Measurements from ENCODE around the gene CARS1. TPM values are rescaled to one million over a fixed set of nuclear protein-coding genes. Genes with fewer than 3 reads are reported as not detected.

The CARS1 gene
- total RNA-seq, 2 experiments from 2014 or later: 94.1 to 126 TPM

DNA sequence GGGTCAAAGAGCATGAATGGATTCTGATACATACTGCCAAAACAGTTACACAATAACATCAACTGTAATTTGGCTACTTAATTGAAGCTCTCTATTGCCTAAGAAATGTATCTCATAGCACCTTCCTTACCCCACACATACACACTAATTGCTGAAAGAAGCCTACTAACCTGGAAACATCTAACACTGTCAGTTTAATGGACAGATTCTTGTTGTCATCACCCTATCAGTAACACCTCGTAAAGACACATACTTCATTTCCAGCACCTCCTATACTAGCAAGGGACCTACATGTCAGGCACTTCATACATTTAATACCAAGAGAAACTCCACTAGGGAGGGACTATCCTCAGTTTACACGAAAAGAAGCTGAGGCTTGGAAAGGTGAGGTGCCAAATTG is 75.0 kb downstream of the CARS1 start:
- Mint-ChIP-seq H3K4me1 (peaks cover 53% of the 10 kb centered on the region), H3K27me3 (no peaks in the 10 kb centered on the region), H3K36me3 (ENCODE audit: low read depth) (peaks cover 42% of the 10 kb centered on the region), H3K9me3 (ENCODE audit: low read depth) (no peaks in the 10 kb centered on the region), H3K27ac (peak overlapping the region; percentile 25), H3K4me3 (no peak overlapping the region)
- DNase-seq: no peak
- intact Hi-C loops (cut with DNase I, micrococcal nuclease): loop anchor here in 1 of 2 experiments (10.0 kb wide), 1 partner anchor 1113 kb away; the partner anchor contains the start of gene RRM1
- POLR2A ChIA-PET: interaction anchor here (0.6 to 1.3 kb wide), 3 partner anchors 8 to 20 kb away, joined by 3 to 4 read pairs (median 3); no protein-coding TSS in a partner anchor
- peak; percentile 19 for ATAC-seq
- CTCF ChIA-PET: interaction anchor here (0.6 to 2.6 kb wide), 2 partner anchors 8 to 676 kb away, joined by 4 to 8 read pairs; no protein-coding TSS in a partner anchor

DNA sequence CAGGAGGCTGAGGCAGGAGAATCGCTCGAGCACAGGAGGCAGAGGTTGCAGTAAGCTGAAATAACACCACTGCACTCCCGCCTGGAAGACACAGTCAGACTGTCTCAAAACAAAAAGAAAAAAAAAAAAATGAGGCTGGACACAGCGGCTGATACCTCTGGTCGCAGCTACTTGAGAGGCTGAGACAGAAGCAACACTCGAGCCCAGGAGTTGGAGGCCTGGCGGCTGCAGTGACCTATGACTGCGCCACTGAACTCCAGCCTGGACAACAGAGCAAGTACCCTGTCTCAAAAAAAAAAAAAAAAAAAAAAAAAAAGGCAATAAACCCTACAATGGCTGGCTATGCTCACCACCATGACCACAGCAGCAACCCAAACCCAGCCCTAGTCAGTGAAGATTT is 76.1 kb downstream of the CARS1 start:
- H3K27ac Mint-ChIP-seq: no peak overlapping the region
- DNase-seq (no peak), ATAC-seq (no peak)
- intact Hi-C loops (cut with DNase I, micrococcal nuclease): loop anchor here in 1 of 2 experiments (10.0 kb wide), 1 partner anchor 1114 kb away; the partner anchor contains the start of gene RRM1
- H3K4me1 Mint-ChIP-seq: peaks cover 46% of the 10 kb centered on the region
- no peaks in the 10 kb centered on the region for H3K9me3 Mint-ChIP-seq (ENCODE audit: low read depth)
- ChIA-PET POLR2A (interaction anchor here (0.6 to 2.0 kb wide), 3 partner anchors 9 to 804 kb away, joined by 3 to 9 read pairs (median 6); partner anchors contain the start of gene NAP1L4), CTCF (interaction anchor here (1.2 to 2.6 kb wide), 2 partner anchors 9 to 13 kb away, joined by 5 to 8 read pairs; no protein-coding TSS in a partner anchor)
- no peaks in the 10 kb centered on the region for H3K27me3 Mint-ChIP-seq
- H3K4me3 Mint-ChIP-seq: no peak overlapping the region
- peaks cover 43% of the 10 kb centered on the region for H3K36me3 Mint-ChIP-seq (ENCODE audit: low read depth)

DNA sequence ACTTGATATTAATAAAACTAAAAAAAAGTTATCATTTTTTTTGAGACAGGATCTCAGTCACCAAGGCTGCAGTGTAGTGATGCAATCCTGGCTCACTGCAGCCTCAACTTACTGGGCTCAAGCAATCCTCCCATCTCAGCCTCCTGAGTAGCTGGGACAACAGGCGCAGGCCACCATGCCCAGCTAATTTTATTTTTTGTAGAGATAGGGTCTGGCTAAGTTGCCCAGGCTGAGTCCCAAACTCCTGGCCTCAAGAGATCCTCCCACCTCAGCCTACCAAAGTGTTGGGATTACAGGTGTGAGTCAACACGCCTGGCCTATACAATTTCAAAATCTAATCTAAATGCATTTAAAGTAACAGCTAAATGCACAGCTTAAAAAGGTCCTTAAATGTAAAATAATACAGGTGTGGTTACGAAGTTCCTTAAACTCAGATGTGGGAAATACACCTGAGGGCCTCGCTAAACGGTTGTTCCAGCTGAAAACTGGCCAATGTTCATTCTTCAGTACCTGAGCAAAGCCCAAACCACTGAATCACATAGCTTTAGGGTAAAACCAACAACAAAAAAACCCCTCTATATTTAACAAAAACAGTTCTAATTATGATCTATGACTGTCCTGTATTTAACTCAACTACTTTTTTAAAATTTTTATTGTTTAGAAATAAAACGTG is 76.9 kb downstream of the CARS1 start:
- H3K36me3 Mint-ChIP-seq (ENCODE audit: low read depth): peaks cover 40% of the 10 kb centered on the region

DNA sequence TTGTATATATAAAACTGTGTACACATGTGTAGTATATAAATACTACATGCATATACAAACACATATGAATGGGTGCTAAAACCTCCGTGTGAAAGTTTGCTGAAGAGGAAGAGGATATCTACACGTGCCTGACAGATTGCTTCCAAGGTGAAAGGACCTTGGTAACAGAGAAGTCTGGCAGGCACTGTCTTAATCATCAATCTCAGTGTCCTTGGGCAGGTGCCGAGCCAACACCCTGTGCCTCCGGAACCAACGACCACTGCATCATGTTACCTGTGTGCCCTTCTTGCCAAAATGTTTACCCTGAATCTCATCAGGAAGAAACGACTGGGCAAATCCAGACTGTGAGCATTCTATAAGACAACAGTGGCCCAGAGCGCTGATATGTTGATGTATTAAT is 80.1 kb downstream of the CARS1 start:
- no peak for DNase-seq
- no peaks in the 10 kb centered on the region for H3K9me3 Mint-ChIP-seq (ENCODE audit: low read depth)
- no peaks in the 10 kb centered on the region for H3K27me3 Mint-ChIP-seq
- no peak for ATAC-seq
- CTCF ChIA-PET: interaction anchor here (1.6 to 3.0 kb wide), 2 partner anchors 12 to 23 kb away, joined by 10 to 29 read pairs; no protein-coding TSS in a partner anchor
- peaks cover 33% of the 10 kb centered on the region for H3K4me1 Mint-ChIP-seq
- H3K27ac Mint-ChIP-seq: no peak overlapping the region
- intact Hi-C loops (cut with DNase I, micrococcal nuclease): no loop called here
- POLR2A ChIA-PET: no interaction called here
- H3K4me3 Mint-ChIP-seq: no peak overlapping the region
- H3K36me3 Mint-ChIP-seq (ENCODE audit: low read depth): peaks cover 52% of the 10 kb centered on the region

More for the DNA sequence above, 76.9 kb downstream of the CARS1 start:
- intact Hi-C loops (cut with DNase I, micrococcal nuclease): loop anchor here in 1 of 2 experiments (10.0 kb wide), 1 partner anchor 1114 kb away; the partner anchor contains the start of gene RRM1
- CTCF ChIA-PET: interaction anchor here (1.2 to 2.6 kb wide), 2 partner anchors 10 to 12 kb away, joined by 5 to 8 read pairs; no protein-coding TSS in a partner anchor
- no peak overlapping the region for H3K27ac Mint-ChIP-seq
- ATAC-seq (no peak), DNase-seq (no peak)
- no peaks in the 10 kb centered on the region for H3K27me3 Mint-ChIP-seq
- H3K4me1 Mint-ChIP-seq: peaks cover 48% of the 10 kb centered on the region
- H3K9me3 Mint-ChIP-seq (ENCODE audit: low read depth): no peaks in the 10 kb centered on the region
- POLR2A ChIA-PET: interaction anchor here (0.9 to 2.0 kb wide), 2 partner anchors 9 to 12 kb away, joined by 5 to 6 read pairs; partner anchors contain the start of gene NAP1L4
- no peak overlapping the region for H3K4me3 Mint-ChIP-seq

DNA sequence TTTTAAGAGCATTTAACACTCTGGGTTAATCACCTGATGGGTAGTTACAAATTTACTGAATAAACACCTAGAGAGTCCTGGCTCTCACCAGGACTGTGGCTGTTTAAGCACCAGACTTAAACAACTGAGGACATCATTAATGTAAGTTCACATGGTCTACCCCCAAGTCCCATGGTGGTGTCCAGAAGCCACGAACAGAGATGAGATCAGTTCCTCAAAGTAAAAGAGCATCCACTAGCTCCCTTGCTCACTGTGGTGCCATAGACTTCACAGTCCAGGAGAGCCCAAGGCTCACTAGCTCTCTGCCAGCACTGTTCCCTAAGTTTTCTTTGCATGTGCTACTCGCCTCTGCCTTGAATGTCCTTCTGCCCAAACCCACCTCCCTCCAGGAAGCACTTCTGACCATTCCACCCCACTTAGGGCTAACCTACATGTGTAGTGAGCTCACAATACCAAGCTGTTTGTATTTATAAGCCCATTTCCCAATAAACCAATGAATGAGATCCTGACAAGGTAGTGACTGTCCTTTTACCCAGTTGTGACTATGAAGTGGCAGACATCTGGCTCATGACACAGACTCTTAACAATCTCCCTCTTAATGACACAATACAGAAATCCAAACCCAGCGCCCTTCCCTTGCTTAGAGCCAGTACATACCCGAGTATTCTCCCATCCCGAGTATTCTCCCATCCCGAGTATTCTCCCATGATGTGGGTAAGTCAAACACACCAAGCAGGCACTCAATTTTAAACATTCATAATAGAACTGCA is 80.7 kb downstream of the CARS1 start:
- ChIA-PET CTCF (interaction anchor here (1.3 to 3.0 kb wide), 7 partner anchors 12 to 115 kb away, joined by 3 to 29 read pairs (median 6); no protein-coding TSS in a partner anchor), POLR2A (interaction anchor here (0.6 to 2.1 kb wide), 5 partner anchors 10 to 80 kb away, joined by 3 to 10 read pairs (median 5); partner anchors contain the start of gene NAP1L4)
- H3K27ac Mint-ChIP-seq: peak overlapping the region; percentile 2
- peaks cover 54% of the 10 kb centered on the region for H3K36me3 Mint-ChIP-seq (ENCODE audit: low read depth)
- H3K27me3 Mint-ChIP-seq: no peaks in the 10 kb centered on the region
- no peaks in the 10 kb centered on the region for H3K9me3 Mint-ChIP-seq (ENCODE audit: low read depth)
- DNase-seq (no peak), ATAC-seq (no peak)
- peaks cover 27% of the 10 kb centered on the region for H3K4me1 Mint-ChIP-seq
- no peak overlapping the region for H3K4me3 Mint-ChIP-seq
- intact Hi-C loops (cut with DNase I, micrococcal nuclease): no loop called here

DNA sequence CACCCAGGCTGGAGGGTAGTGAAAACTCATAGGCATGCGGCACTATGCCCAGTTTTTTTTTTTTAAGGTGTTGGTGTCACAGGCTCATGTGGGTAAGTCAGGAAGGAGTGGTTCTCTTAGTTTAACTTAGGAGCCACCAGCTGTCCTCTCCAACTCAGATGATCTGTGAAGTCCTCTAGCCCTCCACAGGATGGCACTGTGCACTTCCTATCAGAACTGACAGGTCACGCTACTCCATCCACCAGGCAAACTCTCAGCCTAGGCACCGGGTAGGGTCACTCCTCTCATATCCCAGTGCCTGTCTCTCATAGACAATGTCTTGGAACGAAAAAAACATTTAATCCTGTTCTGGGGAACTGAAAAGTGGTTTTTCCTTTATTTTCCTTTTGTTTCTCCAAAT is 81.6 kb downstream of the CARS1 start:
- DNase-seq (peak; percentile 67), ATAC-seq (peak; percentile 95)
- Mint-ChIP-seq H3K4me3 (no peak overlapping the region), H3K36me3 (ENCODE audit: low read depth) (peaks cover 57% of the 10 kb centered on the region), H3K9me3 (ENCODE audit: low read depth) (no peaks in the 10 kb centered on the region), H3K4me1 (peaks cover 27% of the 10 kb centered on the region), H3K27me3 (no peaks in the 10 kb centered on the region), H3K27ac (no peak overlapping the region)
- ChIA-PET POLR2A (interaction anchor here (0.6 to 2.1 kb wide), 7 partner anchors 11 to 833 kb away, joined by 3 to 13 read pairs (median 6); partner anchors contain the start of gene NAP1L4), CTCF (interaction anchor here (0.7 to 3.0 kb wide), 13 partner anchors 8 to 116 kb away, joined by 3 to 29 read pairs (median 4); no protein-coding TSS in a partner anchor)
- intact Hi-C loops (cut with DNase I, micrococcal nuclease): loop anchor here (1.0 to 2.0 kb wide), 2 partner anchors 13 to 116 kb away; no protein-coding TSS in a partner anchor

DNA sequence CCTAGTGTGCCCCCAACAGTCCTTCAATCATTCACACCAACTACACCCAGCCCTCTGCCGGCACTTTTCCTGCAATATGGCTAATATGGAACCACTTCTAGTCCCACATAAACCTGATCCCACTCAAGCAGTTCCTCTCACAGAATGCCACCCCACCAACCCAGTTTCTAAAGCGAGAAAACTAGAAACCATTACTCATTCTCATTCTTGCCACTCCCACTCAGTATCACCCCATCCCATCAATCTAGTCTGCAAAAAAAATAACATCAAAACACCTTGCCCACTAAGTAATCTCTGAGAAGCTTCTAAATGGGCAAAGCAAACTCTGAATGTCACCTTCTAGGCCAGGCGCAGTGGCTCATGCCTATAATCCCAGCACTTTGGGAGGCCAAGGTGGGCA is 83.0 kb downstream of the CARS1 start:
- Mint-ChIP-seq H3K4me1 (peaks cover 27% of the 10 kb centered on the region), H3K36me3 (ENCODE audit: low read depth) (peaks cover 67% of the 10 kb centered on the region), H3K27me3 (no peaks in the 10 kb centered on the region), H3K4me3 (no peak overlapping the region), H3K9me3 (ENCODE audit: low read depth) (no peaks in the 10 kb centered on the region), H3K27ac (peak overlapping the region; percentile 9)
- ChIA-PET POLR2A (interaction anchor here (0.6 to 1.0 kb wide), 4 partner anchors 14 to 41 kb away, joined by 3 read pairs; no protein-coding TSS in a partner anchor), CTCF (interaction anchor here (1.2 to 3.0 kb wide), 3 partner anchors 15 to 117 kb away, joined by 3 to 29 read pairs (median 6); no protein-coding TSS in a partner anchor)
- no peak for ATAC-seq
- intact Hi-C loops (cut with DNase I, micrococcal nuclease): loop anchor here in 1 of 2 experiments (2.0 kb wide), 1 partner anchor 15 kb away; no protein-coding TSS in a partner anchor
- no peak for DNase-seq

DNA sequence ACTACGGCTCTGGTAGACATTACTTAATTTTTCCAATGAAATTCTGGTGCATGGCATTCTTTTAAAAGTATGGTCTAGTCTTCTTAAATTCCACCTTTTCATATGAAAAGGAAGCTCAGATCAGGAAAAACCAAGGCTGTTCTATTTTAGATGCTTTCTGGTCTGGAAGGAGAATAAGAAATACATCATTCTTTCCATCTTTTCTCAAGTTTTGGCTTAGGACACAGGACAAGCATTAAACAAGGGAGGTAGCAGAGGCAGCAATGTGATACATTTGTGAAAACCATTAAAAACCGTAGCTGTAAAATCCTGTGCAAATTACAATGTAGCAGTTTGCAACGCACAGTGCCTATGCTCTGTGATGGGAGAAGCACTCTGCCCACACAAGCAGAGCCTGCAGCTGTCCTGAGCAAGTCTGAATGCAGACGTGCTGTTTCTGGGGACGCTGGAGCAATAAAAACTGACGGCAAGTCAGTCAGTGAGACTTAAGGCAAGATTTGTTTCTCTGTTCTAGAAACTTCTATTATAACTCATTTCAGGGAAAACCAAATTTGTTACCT is 88.8 kb downstream of the CARS1 start:
- H3K4me3 Mint-ChIP-seq: no peak overlapping the region
- H3K4me1 Mint-ChIP-seq: peaks cover 10% of the 10 kb centered on the region
- no peaks in the 10 kb centered on the region for H3K27me3 Mint-ChIP-seq
- CTCF ChIA-PET: interaction anchor here (1.1 to 2.0 kb wide), 3 partner anchors 12 to 70 kb away, joined by 3 to 5 read pairs (median 4); no protein-coding TSS in a partner anchor
- DNase-seq (no peak), ATAC-seq (no peak)
- POLR2A ChIA-PET: interaction anchor here (0.7 kb wide), 1 partner anchor 22 kb away, joined by 4 read pairs; no protein-coding TSS in a partner anchor
- peaks cover 80% of the 10 kb centered on the region for H3K36me3 Mint-ChIP-seq (ENCODE audit: low read depth)
- no peak overlapping the region for H3K27ac Mint-ChIP-seq
- no peaks in the 10 kb centered on the region for H3K9me3 Mint-ChIP-seq (ENCODE audit: low read depth)
- intact Hi-C loops (cut with DNase I, micrococcal nuclease): no loop called here

DNA sequence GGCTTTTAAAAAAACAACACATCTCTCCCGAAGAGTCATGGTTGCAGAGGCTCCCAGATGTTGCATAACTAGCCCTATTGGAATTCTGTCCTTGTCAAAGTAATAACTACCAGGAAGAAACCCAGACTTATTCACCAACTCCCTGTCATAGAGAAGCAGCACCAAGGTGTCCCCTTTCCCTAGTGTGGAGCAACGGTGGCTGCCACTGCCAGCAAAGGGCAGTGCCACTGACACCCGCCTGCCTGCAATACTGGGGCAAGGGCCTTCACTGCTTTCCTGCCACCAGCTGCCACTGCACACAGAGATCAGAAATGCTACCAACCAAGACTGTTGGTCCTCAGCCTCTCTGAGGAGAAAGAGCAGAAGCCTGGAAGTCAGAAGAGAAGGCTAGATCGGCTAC is 92.4 kb downstream of the CARS1 start:
- H3K9me3 Mint-ChIP-seq (ENCODE audit: low read depth): no peaks in the 10 kb centered on the region
- ChIA-PET CTCF (no interaction called here), POLR2A (no interaction called here)
- no peak overlapping the region for H3K4me3 Mint-ChIP-seq
- H3K36me3 Mint-ChIP-seq (ENCODE audit: low read depth): peaks cover 84% of the 10 kb centered on the region
- no peaks in the 10 kb centered on the region for H3K27me3 Mint-ChIP-seq
- peaks cover 10% of the 10 kb centered on the region for H3K4me1 Mint-ChIP-seq
- no peak for ATAC-seq
- H3K27ac Mint-ChIP-seq: no peak overlapping the region
- intact Hi-C loops (cut with DNase I, micrococcal nuclease): no loop called here
- no peak for DNase-seq

DNA sequence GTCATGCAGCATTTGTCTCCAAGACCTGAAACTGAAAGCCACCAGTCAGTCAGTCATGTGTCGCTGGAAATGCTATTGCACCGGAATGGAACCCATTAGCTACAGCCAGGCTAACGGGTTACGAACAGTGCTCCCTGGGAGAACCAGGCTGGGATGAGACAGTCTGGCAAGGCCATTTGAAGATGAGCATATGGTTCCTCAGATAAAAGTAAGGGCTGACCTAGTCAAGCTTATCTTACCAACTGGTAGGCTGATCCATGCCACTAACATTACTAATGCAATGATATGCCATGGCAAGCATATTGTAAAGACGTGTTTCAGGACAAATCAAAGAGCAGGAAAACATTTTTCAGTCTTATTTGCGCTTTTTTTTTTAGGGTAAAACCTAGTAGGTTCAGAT is 93.5 kb downstream of the CARS1 start:
- ChIA-PET CTCF (no interaction called here), POLR2A (interaction anchor here (0.7 kb wide), 1 partner anchor 19 kb away, joined by 3 read pairs; no protein-coding TSS in a partner anchor)
- Mint-ChIP-seq H3K9me3 (ENCODE audit: low read depth) (no peaks in the 10 kb centered on the region), H3K27me3 (no peaks in the 10 kb centered on the region), H3K27ac (no peak overlapping the region), H3K4me3 (no peak overlapping the region), H3K36me3 (ENCODE audit: low read depth) (peaks cover 86% of the 10 kb centered on the region), H3K4me1 (peaks cover 10% of the 10 kb centered on the region)
- ATAC-seq (peak; percentile 33), DNase-seq (no peak)
- intact Hi-C loops (cut with DNase I, micrococcal nuclease): no loop called here
